A673 (cell line): Measurements from ENCODE around the gene IL19.

Source experiments
- CTCF ChIP-seq: fragments of 300-800, 200-600 bp; sonication (generic); conservative IDR thresholded peaks from 2 replicates; pipeline ENCODE4 v1.5.1; 2017; ENCODE audit warnings: low read depth, mild to moderate bottlenecking, antibody characterized with exemption, low read length, moderate library complexity, mixed read lengths
- EZH2 ChIP-seq: fragments of 200-600 bp; sonication (generic); IDR thresholded peaks from 2 replicates; pipeline ENCODE4 v1.6.1; 2017; ENCODE audit warnings: borderline replicate concordance, low read depth, mild to moderate bottlenecking, mixed read lengths, antibody characterized with exemption, low read length; ENCODE audit not compliant: poor library complexity, severe bottlenecking

- TF ChIP-seq CTCF (no peak), EZH2 (no peak)
These were observed 1.3 kb upstream of the IL19 start for GRCh38 chr1:206769304-206769731.
